GM12864 (cell line): ENCODE results near the gene SH3RF2.

Source experiments
- DNase-seq: peaks from one replicate; pipeline ENCODE4 v3.0.0-alpha.2; 2011; ENCODE audit warnings: low read depth
- H3K4me3 ChIP-seq: 2 replicates; pipeline ENCODE4 v1.5.1; 2011; ENCODE audit warnings: mild to moderate bottlenecking, low read depth, low read length, control low read depth
- TF ChIP-seq, protein P1 (sequence below): IDR thresholded peaks from 2 replicates; pipeline ENCODE4 v1.5.1; 2011; ENCODE audit warnings: low read depth, mild to moderate bottlenecking, moderate library complexity, low read length, control low read depth, inconsistent platforms; ENCODE audit errors: missing control alignments

SH3RF2 gene

DNA sequence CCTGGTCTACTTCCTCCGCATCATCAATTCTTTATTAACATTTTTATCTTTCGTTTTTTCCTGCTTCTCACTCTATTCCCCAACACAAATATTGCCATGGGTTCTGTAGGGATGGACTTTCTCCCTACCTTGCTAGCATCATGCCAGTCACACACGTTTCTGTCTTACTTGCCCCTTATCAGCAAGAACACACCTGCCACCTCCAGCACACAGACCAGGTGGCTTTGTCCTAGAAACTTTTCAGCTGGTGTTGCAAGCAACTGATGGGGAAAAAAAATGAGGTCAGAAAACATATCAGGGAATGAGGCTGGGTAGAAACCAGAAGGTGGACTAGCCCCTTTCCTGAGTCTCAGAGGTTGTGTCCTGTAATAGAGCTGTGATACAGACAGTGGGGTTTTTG lies 5.8 kb downstream of the SH3RF2 start:
- TF ChIP-seq, protein P1, sequence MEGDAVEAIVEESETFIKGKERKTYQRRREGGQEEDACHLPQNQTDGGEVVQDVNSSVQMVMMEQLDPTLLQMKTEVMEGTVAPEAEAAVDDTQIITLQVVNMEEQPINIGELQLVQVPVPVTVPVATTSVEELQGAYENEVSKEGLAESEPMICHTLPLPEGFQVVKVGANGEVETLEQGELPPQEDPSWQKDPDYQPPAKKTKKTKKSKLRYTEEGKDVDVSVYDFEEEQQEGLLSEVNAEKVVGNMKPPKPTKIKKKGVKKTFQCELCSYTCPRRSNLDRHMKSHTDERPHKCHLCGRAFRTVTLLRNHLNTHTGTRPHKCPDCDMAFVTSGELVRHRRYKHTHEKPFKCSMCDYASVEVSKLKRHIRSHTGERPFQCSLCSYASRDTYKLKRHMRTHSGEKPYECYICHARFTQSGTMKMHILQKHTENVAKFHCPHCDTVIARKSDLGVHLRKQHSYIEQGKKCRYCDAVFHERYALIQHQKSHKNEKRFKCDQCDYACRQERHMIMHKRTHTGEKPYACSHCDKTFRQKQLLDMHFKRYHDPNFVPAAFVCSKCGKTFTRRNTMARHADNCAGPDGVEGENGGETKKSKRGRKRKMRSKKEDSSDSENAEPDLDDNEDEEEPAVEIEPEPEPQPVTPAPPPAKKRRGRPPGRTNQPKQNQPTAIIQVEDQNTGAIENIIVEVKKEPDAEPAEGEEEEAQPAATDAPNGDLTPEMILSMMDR, result no peak
- no peak overlapping the region for H3K4me3 ChIP-seq
- no peak for DNase-seq

DNA sequence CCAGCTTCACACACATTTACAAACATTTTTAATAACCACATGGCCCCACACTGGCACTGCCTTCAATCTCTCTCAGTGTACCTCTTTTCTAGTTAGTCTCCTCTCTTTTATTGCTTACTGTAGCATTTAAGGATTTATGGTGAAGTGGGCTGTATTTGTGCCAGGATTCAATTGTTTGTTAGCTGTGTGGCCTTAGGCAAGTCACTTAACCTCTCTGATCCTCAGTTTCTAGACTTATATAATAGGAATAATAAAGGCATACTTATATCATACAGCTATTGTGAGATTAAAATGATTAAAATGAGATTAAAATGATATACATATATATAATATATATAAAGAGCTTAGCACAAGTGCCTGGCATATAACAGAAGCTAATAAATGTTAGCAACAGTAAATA lies 6.4 kb downstream of the SH3RF2 start:
- H3K4me3 ChIP-seq, result no peak overlapping the region
- TF ChIP-seq, protein P1, result no peak
- no peak for DNase-seq

DNA sequence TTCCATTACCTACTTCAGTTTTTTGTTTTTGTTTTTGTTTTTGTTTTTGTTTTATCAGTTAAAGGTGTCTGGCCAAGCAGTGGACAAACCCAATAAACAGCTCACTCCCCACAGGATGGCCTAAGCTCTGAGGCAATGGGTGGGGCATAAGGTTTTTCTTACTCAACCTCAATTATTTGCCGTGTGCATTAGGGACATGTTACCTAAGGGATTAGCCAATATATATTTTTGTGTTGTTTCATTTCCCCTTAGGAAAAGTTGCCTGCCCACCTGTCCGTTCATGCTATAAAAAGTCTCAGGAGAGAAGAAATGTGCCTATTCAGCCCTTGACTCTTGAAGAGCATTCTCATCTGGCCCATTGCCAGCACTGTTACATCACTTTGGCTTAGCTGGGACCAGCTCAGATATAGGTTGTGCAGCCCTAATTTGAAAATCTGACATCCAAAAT lies 7.3 kb downstream of the SH3RF2 start:
- TF ChIP-seq, protein P1, result no peak
- H3K4me3 ChIP-seq, result no peak overlapping the region
- DNase-seq, result no peak

DNA sequence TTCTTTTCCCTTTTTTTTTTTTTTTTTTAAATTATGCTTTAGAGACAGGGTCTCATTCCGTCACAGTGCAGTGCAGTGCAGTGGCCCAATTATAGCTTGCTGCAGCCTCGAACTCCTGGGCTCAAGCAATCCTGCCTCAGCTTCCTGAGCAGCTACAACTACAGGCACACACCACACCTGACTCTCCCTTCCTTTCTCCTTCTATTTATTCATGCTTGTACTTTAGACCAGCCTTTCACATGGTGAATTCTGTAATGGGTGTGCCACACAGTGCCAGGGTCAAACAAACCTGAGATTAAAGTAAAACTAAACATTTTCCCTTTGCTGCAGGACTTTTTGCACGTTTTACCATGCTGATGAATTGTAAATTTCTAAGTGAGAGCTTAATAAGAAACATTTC lies 8.0 kb downstream of the SH3RF2 start:
- TF ChIP-seq, protein P1, result no peak
- no peak overlapping the region for H3K4me3 ChIP-seq
- DNase-seq, result no peak

DNA sequence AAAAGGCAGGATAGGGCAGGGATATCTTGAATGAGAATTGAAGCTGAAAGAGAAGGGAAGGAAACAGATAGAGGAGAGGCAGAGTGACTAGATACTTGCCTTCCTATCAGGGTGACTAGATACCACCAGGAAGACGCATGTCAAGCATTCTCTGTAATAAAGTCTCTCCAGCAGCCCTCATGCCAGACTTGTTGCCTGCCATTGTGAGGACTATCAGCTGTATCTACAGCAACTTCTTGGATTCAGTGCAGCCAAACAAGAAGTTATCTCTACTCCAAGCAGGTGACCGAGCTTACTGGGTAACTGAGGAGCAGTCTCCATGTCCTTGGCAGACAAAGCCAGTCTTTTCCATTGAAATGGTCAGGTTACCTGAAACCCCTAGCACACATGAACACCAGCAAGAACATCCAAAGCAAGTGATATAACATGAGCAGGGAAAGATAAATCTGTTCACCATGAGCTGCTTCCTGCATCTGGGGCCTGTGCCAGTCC lies 9.3 kb downstream of the SH3RF2 start:
- H3K4me3 ChIP-seq, result no peak overlapping the region
- DNase-seq, result no peak
- TF ChIP-seq, protein P1, result no peak

DNA sequence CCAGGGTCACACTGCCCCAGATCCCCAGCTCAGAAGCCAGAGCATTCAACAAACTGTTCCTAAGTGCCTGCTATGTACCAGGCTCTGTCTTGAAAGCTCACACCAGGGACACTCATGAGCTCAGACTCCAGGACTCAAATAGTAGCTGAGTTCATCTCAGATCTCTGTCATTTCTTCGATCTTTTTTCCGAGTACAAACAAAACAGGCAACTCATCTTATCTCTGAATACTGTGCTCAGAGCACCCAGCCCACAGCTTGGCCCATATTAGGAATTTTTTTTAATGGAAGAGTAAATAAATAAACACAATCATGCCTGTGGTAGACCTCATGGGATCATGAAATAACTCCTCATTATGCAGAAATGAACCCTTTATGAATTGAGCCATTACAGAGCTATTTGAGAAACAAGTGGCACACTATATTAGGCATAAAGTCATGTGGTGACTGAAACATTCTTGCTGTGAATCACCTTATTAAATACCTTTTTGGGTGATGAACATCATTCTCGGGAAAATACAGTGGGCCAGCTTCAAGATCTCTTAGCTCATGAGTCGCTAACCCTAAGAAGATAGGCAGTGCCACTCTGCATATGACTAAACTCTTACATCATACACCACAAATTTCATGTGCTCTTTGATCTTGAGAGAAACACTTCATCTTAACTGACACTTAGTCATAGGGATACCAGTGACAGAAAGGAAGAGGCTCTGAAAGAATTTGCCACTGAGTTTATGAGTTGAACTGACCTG lies 9.9 kb downstream of the SH3RF2 start:
- TF ChIP-seq, protein P1, result no peak
- no peak for DNase-seq
- no peak overlapping the region for H3K4me3 ChIP-seq

DNA sequence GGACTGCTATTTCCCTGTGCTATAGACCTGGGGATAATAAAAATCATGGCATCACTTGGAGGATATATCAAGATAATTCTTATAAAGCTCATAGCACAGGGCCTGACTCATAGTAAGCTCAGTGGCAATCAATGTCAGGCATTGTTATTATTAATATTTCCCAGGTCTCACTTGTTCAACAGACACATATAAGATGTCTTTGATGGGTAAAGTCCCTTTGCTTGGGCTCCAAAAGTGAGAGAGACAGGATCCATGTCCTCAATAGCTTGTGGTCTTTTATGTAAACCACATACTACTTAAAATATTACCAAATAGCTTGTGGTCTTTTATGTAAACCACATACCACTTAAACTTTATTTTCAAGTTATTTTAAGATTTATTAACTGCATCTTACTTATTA lies 11.2 kb downstream of the SH3RF2 start:
- TF ChIP-seq, protein P1, result no peak
- no peak for DNase-seq
- H3K4me3 ChIP-seq, result no peak overlapping the region
